Fibroblast of lung (primary cell): ENCODE data around the gene PMAIP1. TPM values are rescaled to one million over a fixed set of nuclear protein-coding genes. Genes with fewer than 3 reads are reported as not detected.

ENCODE experiments used
- DNase-seq, 2 donors: peaks; one replicate each; pipeline versions ENCODE4 v3.0.0 to v3.0.0-alpha.2; 2010; ENCODE audit warnings: low read depth in 2 of 2
- H2AFZ ChIP-seq: 2 replicates; pipeline ENCODE4 v1.5.1; 2012; ENCODE audit warnings: low read length, control low read depth, inconsistent platforms
- H3K27ac ChIP-seq: 2 replicates; pipeline ENCODE4 v1.5.1; 2011; ENCODE audit warnings: low read length, control low read depth; ENCODE audit not compliant: insufficient read depth
- H3K27me3 ChIP-seq: 2 replicates; pipeline ENCODE4 v1.5.1; 2011; ENCODE audit warnings: mild to moderate bottlenecking, low read length; ENCODE audit not compliant: control insufficient read depth, insufficient read depth
- H3K36me3 ChIP-seq: 2 replicates; pipeline ENCODE4 v1.5.1; 2011; ENCODE audit warnings: low read length; ENCODE audit not compliant: control insufficient read depth, insufficient read depth
- H3K4me1 ChIP-seq: 2 replicates; pipeline ENCODE4 v1.5.1; 2011; ENCODE audit warnings: low read length; ENCODE audit not compliant: control insufficient read depth, insufficient read depth; ENCODE audit errors: extremely low read depth
- H3K4me2 ChIP-seq: 2 replicates; pipeline ENCODE4 v1.5.1; 2011; ENCODE audit warnings: low read length, control low read depth; ENCODE audit not compliant: insufficient read depth; ENCODE audit errors: extremely low read depth
- H3K4me3 ChIP-seq, 4 experiments: fragments of 200-600 bp in 1 of 4; sonication (generic) in 1 of 4; replicated peaks in 1 of 4; 2 replicates each; pipeline ENCODE4 v1.5.1; 2011 to 2016; ENCODE audit warnings: low read length in 4 of 4, low read depth in 3 of 4, mild to moderate bottlenecking in 3 of 4, control low read depth in 2 of 4, inconsistent platforms in 1 of 4, mixed read lengths in 1 of 4; ENCODE audit not compliant: insufficient read depth in 1 of 4; ENCODE audit errors: control extremely low read depth in 1 of 4
- H3K79me2 ChIP-seq: 2 replicates; pipeline ENCODE4 v1.5.1; 2012; ENCODE audit warnings: mild to moderate bottlenecking, low read length, inconsistent platforms; ENCODE audit not compliant: control insufficient read depth, insufficient read depth
- H3K9ac ChIP-seq: 2 replicates; pipeline ENCODE4 v1.5.1; 2011; ENCODE audit warnings: mild to moderate bottlenecking, low read length, control low read depth; ENCODE audit not compliant: insufficient read depth
- H3K9me3 ChIP-seq: 2 replicates; pipeline ENCODE4 v1.5.1; 2012; ENCODE audit warnings: low read depth, low read length; ENCODE audit not compliant: control insufficient read depth, insufficient read depth
- H4K20me1 ChIP-seq: 2 replicates; pipeline ENCODE4 v1.5.1; 2011; ENCODE audit warnings: low read length; ENCODE audit not compliant: control insufficient read depth, insufficient read depth; ENCODE audit errors: extremely low read depth
- CTCF ChIP-seq, 2 donors: IDR thresholded peaks in 1 of 2; conservative IDR thresholded peaks in 1 of 2; 1 replicate in 1 of 2; 2 replicates in 1 of 2; pipeline ENCODE4 v1.5.1; 2011 to 2012; ENCODE audit warnings: low read length in 2 of 2, control low read depth in 1 of 2, inconsistent platforms in 1 of 2, low read depth in 1 of 2, mild to moderate bottlenecking in 1 of 2
- EZH2 ChIP-seq: IDR thresholded peaks from 2 replicates; pipeline ENCODE4 v1.5.1; 2012; ENCODE audit warnings: low read length, control low read depth, mild to moderate bottlenecking; ENCODE audit errors: missing control alignments
- polyA plus RNA-seq, 2 donors: library from polyadenylated mRNA; depleted of rRNA in 1 of 2; stranded (reverse) in 1 of 2; unstranded in 1 of 2; fragments of >200 nt; gene quantifications; 2 replicates each; pipeline ENCODE4 v1.2.1, GENCODE V29; 2011 to 2012; ENCODE audit warnings: missing spikeins in 1 of 2
- total RNA-seq: library from RNA; depleted of rRNA; stranded (reverse); fragments of >200 nt; gene quantifications from 2 replicates; pipeline ENCODE4 v1.2.1, GENCODE V29; 2014

Gene PMAIP1
- total and polyA plus RNA-seq, 2 donors (not counting 1 experiment from before 2014, with no cell fraction given) = 8.5 to 34.7 TPM

GRCh38 chr18:59918320-59918755 lies 18.5 kb downstream of the PMAIP1 start:
- no peaks in the 10 kb centered on the region for H3K36me3 ChIP-seq
- H3K4me1 ChIP-seq = no peaks in the 10 kb centered on the region
- no peak overlapping the region for H3K4me3 ChIP-seq
- no peak overlapping the region for H3K4me2 ChIP-seq
- H3K27ac ChIP-seq = no peak overlapping the region
- peak; percentile 61 to 92 for DNase-seq
- no peak overlapping the region for H2AFZ ChIP-seq
- H3K27me3 ChIP-seq = no peaks in the 10 kb centered on the region
- no peak overlapping the region for H3K9ac ChIP-seq
- TF ChIP-seq EZH2 (no peak), CTCF (conservative IDR thresholded peaks at IDR 0.05 in 1 of 2, IDR thresholded peaks at IDR 0.05 in 1 of 2; ENCODE audit: low read depth in 1 of 2, low read length in 2 of 2) (no peak)
- H3K9me3 ChIP-seq = no peaks in the 10 kb centered on the region
- H3K79me2 ChIP-seq = no peaks in the 10 kb centered on the region
- no peaks in the 10 kb centered on the region for H4K20me1 ChIP-seq

GRCh38 chr18:59918997-59919396 lies 19.2 kb downstream of the PMAIP1 start:
- H3K9me3 ChIP-seq = no peaks in the 10 kb centered on the region
- H3K36me3 ChIP-seq = no peaks in the 10 kb centered on the region
- TF ChIP-seq CTCF (conservative IDR thresholded peaks at IDR 0.05 in 1 of 2, IDR thresholded peaks at IDR 0.05 in 1 of 2; ENCODE audit: low read depth in 1 of 2, low read length in 2 of 2) = no peak
- TF ChIP-seq EZH2 = no peak
- no peak overlapping the region for H3K9ac ChIP-seq
- H3K4me3 ChIP-seq = no peak overlapping the region
- no peak for DNase-seq
- no peaks in the 10 kb centered on the region for H3K79me2 ChIP-seq
- no peak overlapping the region for H3K27ac ChIP-seq
- no peak overlapping the region for H2AFZ ChIP-seq
- H4K20me1 ChIP-seq = no peaks in the 10 kb centered on the region
- no peak overlapping the region for H3K4me2 ChIP-seq
- no peaks in the 10 kb centered on the region for H3K27me3 ChIP-seq
- no peaks in the 10 kb centered on the region for H3K4me1 ChIP-seq

GRCh38 chr18:59921384-59921891 lies 21.6 kb downstream of the PMAIP1 start:
- TF ChIP-seq EZH2 (no peak), CTCF (conservative IDR thresholded peaks at IDR 0.05 in 1 of 2, IDR thresholded peaks at IDR 0.05 in 1 of 2; ENCODE audit: low read depth in 1 of 2, low read length in 2 of 2) (no peak)

More at GRCh38 chr18:59921384-59921891, 21.6 kb downstream of the PMAIP1 start:
- DNase-seq = peak in 1 of 2 donors; percentile 29
- H3K27me3 ChIP-seq = peaks cover 2% of the 10 kb centered on the region
- no peaks in the 10 kb centered on the region for H3K4me1 ChIP-seq
- no peaks in the 10 kb centered on the region for H3K9me3 ChIP-seq
- no peak overlapping the region for H3K27ac ChIP-seq
- no peak overlapping the region for H2AFZ ChIP-seq
- H3K79me2 ChIP-seq = no peaks in the 10 kb centered on the region
- no peak overlapping the region for H3K9ac ChIP-seq
- no peak overlapping the region for H3K4me3 ChIP-seq
- H3K4me2 ChIP-seq = no peak overlapping the region
- H3K36me3 ChIP-seq = no peaks in the 10 kb centered on the region
- no peaks in the 10 kb centered on the region for H4K20me1 ChIP-seq
